Brain microvascular endothelial cell (primary cell): ENCODE measurements around the gene ZDHHC11B.
"Not testable (repeated sequence)": the region's sequence is repeated elsewhere in the genome, so short reads cannot be mapped to it uniquely, and the experiment has no call there.

Source experiments
- DNase-seq: peaks from one replicate; pipeline ENCODE4 v3.0.0-alpha.2; 2020
- H3K27ac ChIP-seq: fragments of 250-450 bp; sonication (Bioruptor Pico); 2 replicates; pipeline ENCODE4 v1.5.1; 2020; ENCODE audit warnings: mild to moderate bottlenecking, moderate library complexity
- H3K27me3 ChIP-seq: fragments of 250-450 bp; sonication (Bioruptor Pico); replicated peaks from 2 replicates; pipeline ENCODE4 v1.5.1; 2020; ENCODE audit warnings: mild to moderate bottlenecking
- H3K36me3 ChIP-seq: fragments of 250-450 bp; sonication (Bioruptor Pico); replicated peaks from 2 replicates; pipeline ENCODE4 v1.5.1; 2020; ENCODE audit warnings: mild to moderate bottlenecking
- H3K4me3 ChIP-seq: 2 replicates; pipeline ENCODE4 v1.5.1; 2011; ENCODE audit warnings: low read depth, mild to moderate bottlenecking, control low read depth, low read length, moderate library complexity
- in situ Hi-C: cut with HindIII; loops from 2 replicates; pipeline ENCODE4 v1.10.0; 2017; ENCODE audit warnings: low sequenced_read_pairs, low pct_ligation_motif_present
- TF ChIP-seq, protein P1 (sequence below): IDR thresholded peaks from 2 replicates; pipeline ENCODE4 v1.5.1; 2011; ENCODE audit warnings: low read depth, mild to moderate bottlenecking, moderate library complexity, low read length, control low read depth, inconsistent platforms; ENCODE audit errors: missing control alignments

ZDHHC11B gene

DNA sequence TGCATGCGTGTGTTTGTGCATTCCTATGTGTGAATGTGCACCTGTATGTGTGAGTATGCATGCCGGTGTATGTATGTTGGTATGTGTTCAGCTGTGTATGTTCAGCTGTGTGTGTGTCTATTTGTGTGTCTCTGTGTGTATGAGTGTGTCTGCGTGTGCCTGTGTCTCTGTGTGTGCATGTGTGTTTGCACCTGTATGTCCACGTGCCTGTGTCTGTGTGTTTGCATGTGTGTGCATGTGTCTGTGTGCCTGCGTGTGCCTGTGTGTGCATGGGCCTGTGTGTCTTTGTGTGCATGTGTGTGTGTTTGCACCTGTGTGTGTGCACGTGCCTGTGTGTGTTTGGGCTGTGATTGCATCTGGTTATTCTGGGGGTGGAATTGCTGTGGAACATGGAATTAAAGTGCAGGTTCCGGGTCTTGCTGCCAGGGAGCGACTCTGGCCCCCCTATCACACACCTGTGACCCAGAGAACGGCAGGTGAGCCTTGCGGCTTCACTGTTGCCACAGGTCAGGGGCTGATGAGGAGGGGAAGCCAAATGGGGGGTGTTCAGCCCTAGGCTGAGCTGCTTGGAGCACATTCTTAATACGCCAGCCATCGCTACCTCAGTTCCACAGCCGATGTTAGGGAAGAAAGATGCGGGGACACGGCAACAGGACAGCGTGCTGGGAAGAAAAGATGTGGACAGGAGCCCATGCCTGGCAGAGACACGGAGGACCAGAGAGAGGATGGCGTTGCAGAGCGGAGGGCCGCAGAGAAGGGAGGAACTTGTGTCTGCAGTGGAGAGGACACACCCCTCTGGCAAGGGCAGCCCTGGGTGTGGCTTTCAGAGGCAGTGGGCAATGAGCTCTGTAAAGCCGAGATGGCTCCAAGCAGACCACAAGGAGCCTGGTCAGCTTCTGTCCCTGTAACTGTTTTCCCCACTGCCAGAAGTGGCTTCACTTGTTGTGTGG lies 87.5 kb downstream of the ZDHHC11B start:
- H3K27ac ChIP-seq, H3K27me3 ChIP-seq, H3K4me3 ChIP-seq, in situ Hi-C loops, DNase-seq, H3K36me3 ChIP-seq: not testable (repeated sequence)

DNA sequence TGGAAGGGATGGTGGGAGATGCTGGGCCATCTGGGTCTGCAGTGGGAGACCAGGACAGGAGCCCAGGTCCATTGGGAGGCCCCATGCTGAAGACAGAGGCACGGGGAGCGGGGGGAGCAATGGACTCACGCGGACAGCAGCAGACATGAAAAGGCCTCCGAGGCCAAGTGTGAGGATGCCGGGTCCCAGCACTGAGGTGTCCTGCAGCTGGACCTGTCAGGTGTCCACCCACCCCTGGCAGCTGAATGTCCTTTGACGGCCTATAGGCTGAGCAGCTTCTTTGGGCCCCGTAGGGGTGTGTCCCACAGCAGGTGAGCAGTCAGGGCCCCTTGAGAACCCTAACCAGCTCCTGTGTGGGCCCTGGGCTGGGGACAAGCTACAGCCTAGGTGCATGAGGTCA lies 88.3 kb downstream of the ZDHHC11B start:
- DNase-seq, H3K27ac ChIP-seq, in situ Hi-C loops: not testable (repeated sequence)

DNA sequence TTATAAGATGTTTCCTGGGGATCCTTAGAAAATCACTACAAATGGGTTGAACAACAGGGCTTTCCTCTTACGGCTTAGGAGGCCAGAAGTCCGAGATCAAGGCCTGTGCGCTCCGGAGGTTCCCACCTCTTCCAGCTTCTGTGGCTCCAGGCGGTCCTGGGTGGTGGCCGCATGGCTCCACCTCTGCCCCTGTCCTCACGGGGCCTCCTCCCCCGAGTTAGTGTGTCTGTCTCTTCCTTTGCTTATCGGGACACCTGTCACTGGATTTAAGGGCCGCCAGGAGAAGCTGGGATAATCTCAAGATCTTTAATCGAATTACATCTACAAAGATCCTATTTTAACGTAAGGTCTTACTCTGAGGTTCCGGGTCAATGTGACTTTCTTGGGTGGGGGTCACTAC lies 89.1 kb downstream of the ZDHHC11B start:
- H3K27me3 ChIP-seq, H3K36me3 ChIP-seq, H3K27ac ChIP-seq, DNase-seq, H3K4me3 ChIP-seq, in situ Hi-C loops: not testable (repeated sequence)

More for the DNA sequence above, 88.3 kb downstream of the ZDHHC11B start:
- H3K27me3 ChIP-seq, H3K36me3 ChIP-seq, H3K4me3 ChIP-seq: not testable (repeated sequence)

DNA sequence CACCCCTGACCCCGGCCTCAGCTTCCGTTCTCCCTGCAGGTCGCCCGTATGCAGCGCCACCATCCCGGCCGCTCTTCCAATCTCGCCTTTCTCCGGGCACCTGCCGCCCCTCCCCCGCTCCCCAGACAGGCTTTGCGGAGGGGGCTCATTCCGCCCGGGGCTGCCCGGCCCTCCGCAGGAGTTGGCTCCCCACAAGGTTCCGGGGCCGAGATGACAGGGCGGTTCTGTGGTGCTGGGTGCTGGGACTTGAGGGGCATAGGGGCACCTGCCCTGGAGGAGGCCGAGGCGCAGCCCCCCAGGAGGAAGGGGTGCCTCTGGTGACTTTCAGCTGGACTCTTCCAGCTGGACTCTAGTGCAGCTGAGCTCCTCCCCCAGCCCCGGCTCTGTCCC lies 90.5 kb downstream of the ZDHHC11B start:
- DNase-seq, H3K36me3 ChIP-seq, H3K4me3 ChIP-seq, in situ Hi-C loops, H3K27ac ChIP-seq, H3K27me3 ChIP-seq: not testable (repeated sequence)

DNA sequence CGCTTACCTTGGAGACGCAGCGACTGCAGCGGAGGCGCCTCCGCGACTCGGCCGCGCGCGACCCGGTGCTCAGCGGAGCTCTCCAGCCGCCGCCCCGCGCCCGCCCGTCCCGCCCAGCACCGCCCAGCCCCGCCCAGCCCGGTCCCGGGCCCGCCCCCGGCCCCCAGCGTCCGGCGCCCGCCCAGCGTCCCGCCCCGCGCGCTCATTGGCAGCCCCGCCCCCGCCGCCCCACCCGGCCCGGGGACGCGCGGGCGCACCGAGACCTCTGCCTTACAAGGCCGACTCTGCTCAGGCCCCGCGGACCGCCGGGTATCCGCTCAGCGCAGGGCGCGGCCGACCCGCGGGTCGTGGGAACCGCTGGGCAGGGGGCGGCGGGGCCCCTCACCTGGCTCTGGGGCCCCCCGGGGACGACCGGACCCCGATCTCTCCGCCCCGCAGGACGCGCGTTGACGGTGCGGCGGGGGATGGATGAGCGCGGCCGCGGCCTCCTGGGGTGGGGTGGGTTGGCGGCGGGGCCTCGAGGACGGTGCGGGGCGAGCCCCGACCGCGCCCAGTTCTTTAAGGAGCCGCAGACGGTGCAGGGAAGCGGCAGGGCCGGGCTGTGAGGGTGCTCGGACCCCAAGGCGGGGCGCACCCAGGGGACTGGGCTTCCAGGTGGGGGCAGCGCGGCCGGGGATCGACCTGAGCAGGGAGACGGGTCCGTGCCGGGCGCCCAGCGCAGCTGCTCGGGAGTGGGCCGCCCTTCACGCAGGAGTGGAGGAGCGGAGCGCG lies 91.1 kb downstream of the ZDHHC11B start, which contains the start of gene TPPP:
Gene TPPP, minus strand, starts transcription at position 82 of the 771 bp plus-strand sequence. CDS start 15,292 bp downstream, outside the sequence.
- peak within 1 kb of the TSS; percentile 24 for H3K4me3 ChIP-seq
- H3K36me3 ChIP-seq, H3K27ac ChIP-seq, H3K27me3 ChIP-seq, in situ Hi-C loops: not testable (repeated sequence)
- DNase-seq, result peak; percentile 25

DNA sequence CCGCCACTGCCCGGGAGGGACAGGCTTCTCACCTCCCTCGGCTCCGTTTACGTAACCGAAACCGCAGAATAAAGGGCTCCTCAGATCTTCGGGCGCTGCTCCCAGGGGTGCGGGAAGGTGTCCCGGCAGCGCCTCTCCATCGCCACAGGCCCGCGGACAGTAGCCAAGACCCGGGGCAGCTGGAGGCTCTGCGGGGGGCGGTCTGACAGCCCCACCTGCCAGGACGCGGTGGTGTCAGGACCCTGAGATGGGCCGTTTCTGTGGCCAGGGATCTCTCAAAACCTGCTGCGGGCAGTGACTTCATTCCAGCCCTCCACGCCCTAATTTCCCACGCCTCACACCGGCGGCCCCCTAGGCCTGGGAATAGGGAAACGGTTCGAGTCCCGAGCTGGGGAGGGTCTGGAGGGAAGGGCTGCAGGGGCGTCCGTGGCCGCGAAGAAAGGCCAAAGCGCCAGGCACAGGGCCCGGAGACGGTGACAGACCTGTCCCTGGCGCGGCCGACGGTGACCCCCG lies 91.9 kb downstream of the ZDHHC11B start:
- in situ Hi-C loops, H3K36me3 ChIP-seq, H3K27me3 ChIP-seq, H3K27ac ChIP-seq, DNase-seq: not testable (repeated sequence)
- H3K4me3 ChIP-seq, result peak overlapping the region; percentile 24

DNA sequence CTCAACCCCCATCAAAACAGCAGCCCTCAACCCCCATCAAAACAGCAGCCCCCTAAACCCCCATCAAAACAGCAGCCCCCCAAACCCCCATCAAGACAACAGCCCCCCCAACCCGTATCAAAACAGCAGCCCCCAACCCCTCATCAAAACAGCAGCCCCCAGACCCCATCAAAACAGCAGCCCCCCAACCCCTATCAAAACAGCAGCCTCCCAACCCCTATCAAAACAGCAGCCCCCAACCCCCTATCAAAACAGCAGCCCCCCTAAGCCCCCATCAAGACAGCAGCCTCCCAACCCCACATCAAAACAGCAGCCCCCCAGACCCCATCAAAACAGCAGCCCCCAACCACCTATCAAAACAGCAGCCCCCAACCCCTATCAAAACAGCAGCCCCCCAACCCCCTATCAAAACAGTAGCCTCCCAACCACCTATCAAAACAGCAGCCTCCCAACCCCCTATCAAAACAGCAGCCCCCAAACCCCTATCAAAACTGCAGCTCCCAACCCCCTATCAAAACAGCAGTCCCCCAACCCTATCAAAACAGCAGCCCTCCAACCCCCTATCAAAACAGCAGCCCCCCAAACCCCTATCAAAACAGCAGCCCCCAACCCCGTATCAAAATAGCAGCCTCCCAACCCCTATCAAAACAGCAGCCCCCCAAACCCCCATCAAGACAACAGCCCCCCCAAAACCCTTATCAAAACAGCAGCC lies 92.6 kb downstream of the ZDHHC11B start:
- in situ Hi-C loops, result no loop called here
- Histone ChIP-seq H3K36me3 (no peaks in the 10 kb centered on the region), H3K27me3 (peaks cover 2% of the 10 kb centered on the region), H3K4me3 (no peak overlapping the region), H3K27ac (no peak overlapping the region)
- TF ChIP-seq, protein P1, sequence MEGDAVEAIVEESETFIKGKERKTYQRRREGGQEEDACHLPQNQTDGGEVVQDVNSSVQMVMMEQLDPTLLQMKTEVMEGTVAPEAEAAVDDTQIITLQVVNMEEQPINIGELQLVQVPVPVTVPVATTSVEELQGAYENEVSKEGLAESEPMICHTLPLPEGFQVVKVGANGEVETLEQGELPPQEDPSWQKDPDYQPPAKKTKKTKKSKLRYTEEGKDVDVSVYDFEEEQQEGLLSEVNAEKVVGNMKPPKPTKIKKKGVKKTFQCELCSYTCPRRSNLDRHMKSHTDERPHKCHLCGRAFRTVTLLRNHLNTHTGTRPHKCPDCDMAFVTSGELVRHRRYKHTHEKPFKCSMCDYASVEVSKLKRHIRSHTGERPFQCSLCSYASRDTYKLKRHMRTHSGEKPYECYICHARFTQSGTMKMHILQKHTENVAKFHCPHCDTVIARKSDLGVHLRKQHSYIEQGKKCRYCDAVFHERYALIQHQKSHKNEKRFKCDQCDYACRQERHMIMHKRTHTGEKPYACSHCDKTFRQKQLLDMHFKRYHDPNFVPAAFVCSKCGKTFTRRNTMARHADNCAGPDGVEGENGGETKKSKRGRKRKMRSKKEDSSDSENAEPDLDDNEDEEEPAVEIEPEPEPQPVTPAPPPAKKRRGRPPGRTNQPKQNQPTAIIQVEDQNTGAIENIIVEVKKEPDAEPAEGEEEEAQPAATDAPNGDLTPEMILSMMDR, result no peak
- DNase-seq, result no peak

DNA sequence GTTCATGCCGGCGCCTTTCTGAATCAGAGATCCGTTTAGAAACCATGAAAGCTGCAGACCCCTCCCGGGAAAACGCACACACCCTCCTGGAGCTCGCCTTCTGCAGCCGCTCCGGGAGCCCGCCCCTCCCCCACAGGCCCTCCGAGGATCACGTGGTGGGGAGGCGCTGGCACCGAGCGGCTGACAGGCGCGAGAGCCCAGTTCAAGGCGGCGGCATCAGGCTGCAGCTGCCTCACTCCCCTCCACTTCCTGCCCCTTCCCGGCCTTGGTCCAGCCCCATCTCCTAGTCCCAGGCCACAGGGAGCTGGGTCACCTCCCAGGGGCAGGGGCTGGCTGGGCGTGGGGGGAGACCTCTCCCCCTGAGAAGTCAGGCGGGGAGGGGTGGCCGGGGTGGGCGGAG lies 93.5 kb downstream of the ZDHHC11B start:
- in situ Hi-C loops, H3K36me3 ChIP-seq, H3K4me3 ChIP-seq, H3K27ac ChIP-seq, DNase-seq, H3K27me3 ChIP-seq: not testable (repeated sequence)

DNA sequence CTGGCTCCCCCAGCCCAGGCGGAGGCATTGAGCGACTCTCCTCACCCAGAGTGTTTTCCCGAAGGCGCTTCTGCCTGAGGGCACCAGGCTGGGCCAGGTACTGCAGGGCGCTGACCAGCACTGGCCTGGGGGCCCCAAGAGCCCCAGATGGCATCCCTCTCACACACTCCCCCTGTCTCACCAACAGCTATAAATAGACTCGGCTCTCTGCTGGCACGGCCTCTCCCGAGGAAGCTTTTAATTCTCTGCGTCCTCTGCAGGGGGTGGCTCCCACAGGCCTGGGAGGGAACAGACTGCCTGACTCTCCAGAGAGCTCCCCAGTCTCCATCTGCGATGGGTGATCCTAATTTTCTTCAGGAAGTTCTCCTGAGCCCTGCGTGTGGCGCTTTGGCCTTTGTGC lies 94.2 kb downstream of the ZDHHC11B start:
- H3K4me3 ChIP-seq, H3K36me3 ChIP-seq, in situ Hi-C loops, DNase-seq, H3K27ac ChIP-seq, H3K27me3 ChIP-seq: not testable (repeated sequence)

DNA sequence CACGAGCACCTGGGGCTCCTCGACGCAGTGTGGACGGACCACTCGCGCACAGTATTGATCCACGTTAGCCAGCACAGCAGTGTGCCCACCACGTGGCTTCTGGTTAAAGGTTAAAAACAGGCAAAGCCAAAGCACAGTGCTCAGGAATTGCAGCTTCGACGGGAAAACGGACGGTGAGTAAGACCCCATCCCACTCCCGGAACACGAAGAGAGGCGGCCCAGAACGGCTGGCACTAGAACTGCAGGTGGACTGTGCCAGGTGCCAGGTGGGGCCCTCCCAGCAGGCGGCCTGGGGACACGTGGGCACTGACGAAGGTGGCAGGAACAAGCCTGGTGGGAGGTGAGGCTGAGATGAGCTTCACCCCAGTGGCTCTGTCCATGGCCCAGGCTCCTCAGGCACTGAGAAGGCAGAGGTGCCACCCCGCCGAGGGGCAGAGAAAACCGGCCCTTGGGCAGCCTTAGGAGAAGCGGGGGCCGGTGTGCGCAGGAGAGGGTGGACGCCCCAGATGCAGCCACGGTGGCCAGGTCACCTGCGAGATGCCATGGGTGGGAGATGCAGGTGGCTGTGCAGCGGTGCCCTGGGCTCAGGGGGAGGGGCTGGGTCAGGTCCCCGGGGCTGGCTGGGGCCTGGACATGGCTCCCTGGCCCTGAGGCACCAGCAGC lies 96.0 kb downstream of the ZDHHC11B start:
- H3K27ac ChIP-seq, DNase-seq, H3K4me3 ChIP-seq, in situ Hi-C loops, H3K27me3 ChIP-seq, H3K36me3 ChIP-seq: not testable (repeated sequence)

DNA sequence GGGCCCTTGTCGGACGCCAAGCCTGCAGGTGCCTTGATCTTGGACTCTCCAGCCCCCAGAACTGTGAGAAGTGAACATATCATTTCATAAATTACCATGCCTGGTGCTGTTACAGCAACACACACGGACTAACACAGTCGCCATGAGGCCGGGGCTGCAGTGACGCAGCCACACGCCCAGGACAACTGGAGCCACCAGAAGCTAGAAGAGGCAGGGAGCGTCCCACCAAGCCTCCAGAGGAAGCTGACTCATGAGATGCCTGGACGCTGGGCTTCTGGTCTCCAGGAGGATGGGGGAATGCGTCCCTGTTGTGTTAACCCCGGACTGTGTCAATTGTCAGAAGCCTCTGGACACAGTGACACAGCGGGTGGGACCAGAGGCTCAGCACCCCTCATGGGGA lies 97.6 kb downstream of the ZDHHC11B start:
- DNase-seq, H3K36me3 ChIP-seq, in situ Hi-C loops, H3K4me3 ChIP-seq, H3K27ac ChIP-seq, H3K27me3 ChIP-seq: not testable (repeated sequence)

DNA sequence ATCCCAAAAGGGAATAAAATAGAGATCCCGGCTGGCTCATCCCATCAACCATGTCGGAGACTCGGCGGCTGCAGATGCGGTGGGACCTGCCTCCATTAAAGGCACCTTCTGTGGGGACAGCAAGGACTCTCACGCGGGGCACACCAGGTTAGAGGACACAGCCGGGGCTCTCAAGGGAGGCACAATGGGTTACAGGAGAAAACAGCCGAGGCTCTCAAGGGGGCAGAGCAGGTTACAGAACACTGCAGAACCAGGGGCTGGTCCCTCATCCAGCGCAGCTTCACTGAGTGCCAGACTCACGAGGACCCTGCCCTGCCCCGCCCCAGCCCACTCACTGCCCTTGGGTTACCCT lies 98.4 kb downstream of the ZDHHC11B start:
- DNase-seq, in situ Hi-C loops, H3K27ac ChIP-seq, H3K27me3 ChIP-seq, H3K4me3 ChIP-seq, H3K36me3 ChIP-seq: not testable (repeated sequence)
